IPS DF 4.7 (cell line): ENCODE data around the gene BTF3L4.
"Not testable (repeated sequence)": the region's sequence is repeated elsewhere in the genome, so short reads cannot be mapped to it uniquely, and the experiment has no call there.

Experiments used
- DNase-seq: peaks from one replicate; pipeline ENCODE4 v3.0.0-alpha.2; 2013; ENCODE audit warnings: low spot score; ENCODE audit errors: extremely low read depth

The BTF3L4 gene

GRCh38 chr1:52055066-52055865, 829 bp upstream of the BTF3L4 start, which contains the start of gene TXNDC12:
TSS of gene TXNDC12 (minus strand) at chr1:52055191. CDS start at chr1:52055096, 95 bp downstream.
- DNase-seq, result no peak

DNA sequence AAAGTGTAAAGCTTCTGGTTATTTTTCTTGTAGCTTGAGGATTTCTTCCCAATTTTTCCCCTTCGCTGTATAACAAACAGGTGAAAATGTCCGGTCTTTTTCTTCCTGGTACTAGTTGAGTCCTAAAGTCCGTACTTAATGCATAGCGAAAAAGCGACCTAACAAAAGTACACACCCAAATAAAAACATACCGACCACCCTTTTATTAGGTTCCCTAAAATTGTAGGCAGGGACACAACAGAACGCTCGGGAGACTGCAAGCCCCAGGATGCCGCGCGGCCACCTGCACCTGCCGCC, 281 bp upstream of the BTF3L4 start:
- DNase-seq, result no peak

DNA sequence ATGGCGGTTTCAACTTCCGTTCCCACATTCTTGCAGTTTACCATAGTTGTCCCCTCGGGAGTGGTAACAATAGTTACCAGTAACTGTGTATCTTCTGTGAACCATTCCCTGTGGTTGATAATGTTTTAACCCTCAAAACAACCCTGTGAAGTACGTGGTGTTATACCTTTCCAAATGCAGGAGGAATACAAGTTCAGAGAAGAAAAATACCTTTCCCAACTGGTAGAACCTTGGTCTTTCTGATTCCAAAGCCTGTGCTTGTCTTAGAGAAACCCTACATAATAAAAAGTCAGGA, 789 bp downstream of the BTF3L4 start:
- DNase-seq, result no peak

GRCh38 chr1:52057255-52057654, 1.2 kb downstream of the BTF3L4 start:
- no peak for DNase-seq

- no peak for DNase-seq
Observed at GRCh38 chr1:52057876-52058415, 1.9 kb downstream of the BTF3L4 start.

GRCh38 chr1:52059321-52059720, 3.2 kb downstream of the BTF3L4 start:
- no peak for DNase-seq

GRCh38 chr1:52059888-52060287, 3.8 kb downstream of the BTF3L4 start:
- DNase-seq, result no peak

DNA sequence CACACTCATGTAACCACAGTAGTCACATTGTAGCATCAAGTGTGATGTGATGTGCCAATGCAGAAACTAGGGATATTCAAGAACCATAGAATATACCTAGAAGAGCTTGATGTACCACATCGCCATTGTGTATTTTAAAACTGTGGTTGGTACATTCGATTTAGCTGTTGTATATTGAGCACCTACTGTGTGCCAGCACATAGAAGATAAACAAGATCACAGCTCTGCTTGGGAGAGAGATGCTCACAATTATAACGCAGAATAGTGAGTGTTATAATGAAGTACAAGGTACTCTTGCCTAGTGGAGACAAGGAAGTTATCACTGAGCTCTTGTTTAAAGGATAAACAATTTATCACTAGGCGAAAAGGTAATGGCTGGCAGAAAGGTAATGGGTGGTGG, 4.7 kb downstream of the BTF3L4 start:
- DNase-seq, result no peak

DNA sequence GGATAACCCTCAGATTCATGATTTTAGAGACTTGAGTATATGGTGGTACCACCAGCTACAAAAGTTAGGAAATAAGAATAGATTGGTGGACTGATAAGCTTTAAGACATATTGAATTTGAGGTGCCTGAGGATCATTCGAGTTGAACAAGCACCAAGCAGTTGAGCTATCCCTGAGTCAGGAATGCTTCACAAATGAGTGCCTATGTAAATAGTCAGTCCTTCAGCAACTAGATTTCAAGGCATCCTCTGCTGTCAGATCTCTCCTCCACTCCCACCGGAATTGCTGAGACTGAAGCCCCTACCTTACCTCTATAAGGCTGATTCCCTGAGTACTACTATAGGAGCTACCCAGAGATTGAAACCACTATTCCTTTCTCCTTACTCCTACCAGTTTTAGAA, 7.1 kb downstream of the BTF3L4 start:
- DNase-seq, result no peak

DNA sequence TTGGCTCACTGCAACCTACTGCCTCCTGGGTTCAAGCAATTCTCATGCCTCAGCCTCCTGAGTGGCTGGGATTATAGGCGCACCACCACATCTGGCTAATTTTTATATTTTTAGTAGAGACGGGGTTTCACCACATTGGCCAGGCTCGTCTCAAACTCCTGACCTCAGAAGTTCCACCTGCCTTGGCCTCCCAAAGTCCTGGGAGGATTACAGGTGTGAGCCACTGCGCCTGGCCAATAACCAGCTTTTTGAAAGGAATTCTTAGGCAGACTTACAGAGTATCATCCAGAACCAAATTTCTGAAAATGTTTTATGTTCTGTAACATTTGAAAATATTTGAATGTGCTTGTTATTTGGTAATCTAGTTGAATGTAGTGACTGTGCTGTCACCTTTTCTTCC, 14.6 kb downstream of the BTF3L4 start:
- DNase-seq, result no peak

- DNase-seq, result no peak
Observed at GRCh38 chr1:52072291-52072690, 16.2 kb downstream of the BTF3L4 start.

GRCh38 chr1:52077277-52077676, 21.2 kb downstream of the BTF3L4 start:
- DNase-seq, result not testable (repeated sequence)

DNA sequence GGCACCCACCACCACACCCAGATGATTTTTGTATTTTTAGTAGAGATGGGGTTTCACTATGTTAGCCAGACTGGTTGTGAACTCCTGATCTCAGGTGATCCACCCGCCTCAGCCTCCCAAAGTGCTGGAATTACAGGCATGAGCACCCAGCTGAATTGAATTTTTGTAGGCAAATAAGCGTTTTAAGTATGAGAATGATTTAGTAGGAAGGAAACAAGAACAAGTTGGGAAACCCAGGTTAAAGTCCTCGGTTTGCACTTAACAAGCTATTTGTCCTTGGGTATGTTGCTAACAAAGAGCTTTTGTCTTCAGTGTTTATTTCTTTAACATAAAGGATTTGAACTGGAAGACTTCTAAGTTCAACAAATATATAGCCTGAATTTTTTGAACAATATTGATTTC, 23.9 kb downstream of the BTF3L4 start:
- DNase-seq, result no peak

DNA sequence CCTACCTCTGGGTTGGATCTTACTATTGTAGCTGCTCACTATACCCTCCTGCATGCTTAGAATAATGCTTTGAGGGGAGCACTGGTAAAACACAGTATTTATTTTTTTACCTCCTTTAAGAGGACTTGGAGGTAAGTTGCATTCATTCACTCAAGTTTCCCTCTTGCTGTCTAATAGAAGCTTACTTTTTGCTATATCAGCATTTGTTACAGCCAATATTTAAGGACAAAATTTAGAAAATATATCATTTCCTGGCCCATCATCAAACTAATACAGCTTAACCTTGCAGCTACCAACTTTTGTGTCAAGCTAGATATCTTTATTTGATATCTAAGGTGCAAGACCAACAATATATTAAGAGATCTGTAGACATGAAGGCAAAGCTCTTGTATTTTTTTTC, 31.8 kb downstream of the BTF3L4 start:
- DNase-seq, result not testable (repeated sequence)

GRCh38 chr1:52094300-52094699, 38.2 kb downstream of the BTF3L4 start:
- DNase-seq, result not testable (repeated sequence)

- DNase-seq, result no peak
Observed at GRCh38 chr1:52096216-52096615, 40.1 kb downstream of the BTF3L4 start.

DNA sequence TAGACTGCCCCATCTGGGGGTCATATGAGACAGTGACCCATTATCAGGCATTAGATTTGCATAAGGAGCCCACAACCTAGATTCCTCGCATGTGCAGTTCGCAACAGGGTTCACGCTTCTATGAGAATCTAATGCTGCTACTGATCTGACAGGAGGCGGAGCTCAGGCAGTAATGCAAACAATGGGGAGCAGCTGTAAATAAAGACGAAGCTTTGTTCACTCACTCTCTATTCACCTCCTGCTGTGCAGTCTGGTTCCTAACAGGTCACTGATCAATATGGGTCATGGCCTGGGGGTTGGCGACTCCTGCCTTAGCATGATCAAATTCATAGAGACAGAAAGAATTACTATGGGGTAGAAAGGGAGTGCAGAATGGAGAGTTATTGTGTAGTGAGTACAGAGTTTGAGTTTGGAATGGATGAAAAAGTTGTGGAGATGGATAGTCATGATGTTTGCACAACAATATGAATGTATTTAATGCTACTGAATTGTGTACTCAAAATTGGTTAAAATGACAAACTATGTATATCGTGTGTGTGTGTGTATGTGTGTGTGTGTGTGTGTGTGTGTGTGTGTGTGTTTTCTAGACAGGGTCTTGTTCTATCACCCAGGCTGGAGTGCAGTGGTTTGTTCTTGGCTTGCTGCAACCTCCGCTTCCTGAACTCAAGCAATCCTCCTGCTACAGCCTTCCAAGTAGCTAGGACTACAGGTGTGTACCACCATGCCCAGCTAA, 42.2 kb downstream of the BTF3L4 start:
- no peak for DNase-seq

DNA sequence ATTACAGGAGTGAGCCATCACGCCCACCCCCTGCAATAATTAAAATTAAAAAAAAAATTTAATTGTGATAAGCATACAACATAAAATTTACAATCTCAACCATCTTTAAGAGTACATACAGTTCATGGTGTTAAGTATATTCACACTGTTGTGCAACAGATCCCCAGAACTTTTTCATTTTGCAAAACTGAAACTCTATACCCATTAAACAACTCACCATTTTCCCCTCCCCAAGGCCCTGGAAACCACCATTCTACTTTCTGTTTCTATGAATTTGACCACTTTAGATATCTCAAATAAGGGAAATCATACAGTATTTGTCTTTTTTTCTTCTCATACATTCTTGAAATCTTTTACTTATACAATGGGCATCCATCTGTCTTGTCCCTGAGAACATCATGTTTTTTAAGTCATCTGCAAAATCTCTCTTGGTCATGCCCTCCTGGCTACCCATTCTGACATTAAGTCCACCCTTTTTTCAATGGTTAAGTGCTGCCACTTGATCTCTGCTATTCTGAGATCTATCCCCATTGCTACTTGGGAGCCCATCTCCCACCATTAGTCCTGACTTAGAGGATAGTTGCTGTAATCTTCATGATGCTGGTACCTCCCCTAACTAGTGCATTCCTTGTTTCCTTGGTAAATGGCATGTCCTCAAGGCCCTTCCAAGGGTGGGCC, 46.4 kb downstream of the BTF3L4 start:
- no peak for DNase-seq

DNA sequence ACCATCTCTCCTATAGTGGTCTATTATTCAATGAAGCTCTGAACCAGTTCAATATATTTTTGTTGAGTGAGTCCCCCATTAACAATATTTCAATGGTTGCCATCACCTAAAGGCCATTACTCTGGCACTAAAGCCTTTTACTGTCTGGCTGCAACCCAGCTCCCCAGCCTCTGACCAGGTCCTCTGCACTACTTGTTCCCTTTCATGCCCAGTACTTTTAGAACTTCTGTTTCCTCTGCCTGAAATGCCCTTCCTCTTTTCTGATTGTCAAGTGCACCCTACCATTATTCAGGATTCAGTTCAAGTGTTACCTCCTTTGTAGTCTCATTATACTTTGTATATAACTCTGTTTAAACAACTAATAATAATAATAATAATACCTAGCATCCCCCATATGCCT, 55.4 kb downstream of the BTF3L4 start:
- DNase-seq, result no peak

GRCh38 chr1:52112489-52112888, 56.4 kb downstream of the BTF3L4 start:
- DNase-seq, result no peak

DNA sequence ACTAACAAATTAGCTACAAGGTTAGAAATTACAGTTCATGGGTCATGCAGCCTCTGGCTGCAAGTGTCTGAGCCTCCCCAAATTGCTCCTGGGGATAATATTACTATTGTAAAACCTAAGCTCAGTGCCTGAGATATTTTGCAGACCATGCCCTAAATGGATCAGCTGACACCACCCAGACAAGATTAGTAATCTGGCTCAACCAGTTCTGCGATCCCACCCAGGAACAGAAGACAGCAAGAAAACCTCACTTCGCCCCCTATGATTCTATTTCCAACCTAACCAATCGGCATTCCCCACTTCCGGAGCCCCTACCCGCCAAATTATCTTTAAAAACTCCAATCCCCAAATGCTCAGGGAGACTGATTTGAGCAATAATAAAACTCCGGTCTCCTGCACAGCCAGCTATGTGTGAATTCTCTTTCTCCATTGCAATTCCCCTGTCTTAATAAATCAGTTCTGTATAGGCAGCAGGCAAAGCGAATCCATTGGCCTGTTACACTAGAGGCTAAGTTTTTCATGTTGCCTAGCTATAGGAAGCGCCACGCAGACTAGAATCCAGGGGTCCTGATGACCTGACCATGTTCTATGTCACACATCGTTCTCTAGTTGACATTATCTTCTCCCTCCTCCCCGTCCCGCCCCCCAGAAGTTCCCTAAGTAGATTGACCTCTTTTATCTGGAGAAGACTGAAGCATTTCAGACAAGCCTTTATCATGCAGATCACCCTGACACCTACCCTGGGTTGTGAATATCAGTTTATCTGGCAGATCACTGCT, 63.4 kb downstream of the BTF3L4 start:
- no peak for DNase-seq

DNA sequence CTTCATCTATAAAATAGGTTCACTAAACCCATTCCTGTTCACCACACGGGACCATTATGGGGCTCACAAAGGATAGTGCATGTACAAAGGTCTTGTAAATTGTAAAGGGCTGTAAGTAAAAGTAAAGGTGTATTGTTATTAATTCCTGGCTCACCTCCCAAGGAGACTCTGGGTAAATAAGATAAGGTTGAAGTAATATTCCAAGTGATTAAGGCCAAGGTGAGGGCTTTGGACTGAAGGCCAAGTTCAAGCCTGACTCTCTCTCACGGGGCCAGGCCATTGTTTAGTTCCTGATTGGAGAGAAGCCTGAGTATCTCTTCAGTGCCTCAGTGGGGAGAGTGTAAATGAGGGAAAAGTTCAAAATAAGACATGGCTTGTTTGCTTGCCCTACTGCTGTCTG, 66.3 kb downstream of the BTF3L4 start:
- no peak for DNase-seq
